ENCODE measurements around the gene CAMKK1.

GRCh38 chr17:3935825-3936355 lies 43.0 kb upstream of the CAMKK1 start:
- TF ChIP-seq, protein P1, sequence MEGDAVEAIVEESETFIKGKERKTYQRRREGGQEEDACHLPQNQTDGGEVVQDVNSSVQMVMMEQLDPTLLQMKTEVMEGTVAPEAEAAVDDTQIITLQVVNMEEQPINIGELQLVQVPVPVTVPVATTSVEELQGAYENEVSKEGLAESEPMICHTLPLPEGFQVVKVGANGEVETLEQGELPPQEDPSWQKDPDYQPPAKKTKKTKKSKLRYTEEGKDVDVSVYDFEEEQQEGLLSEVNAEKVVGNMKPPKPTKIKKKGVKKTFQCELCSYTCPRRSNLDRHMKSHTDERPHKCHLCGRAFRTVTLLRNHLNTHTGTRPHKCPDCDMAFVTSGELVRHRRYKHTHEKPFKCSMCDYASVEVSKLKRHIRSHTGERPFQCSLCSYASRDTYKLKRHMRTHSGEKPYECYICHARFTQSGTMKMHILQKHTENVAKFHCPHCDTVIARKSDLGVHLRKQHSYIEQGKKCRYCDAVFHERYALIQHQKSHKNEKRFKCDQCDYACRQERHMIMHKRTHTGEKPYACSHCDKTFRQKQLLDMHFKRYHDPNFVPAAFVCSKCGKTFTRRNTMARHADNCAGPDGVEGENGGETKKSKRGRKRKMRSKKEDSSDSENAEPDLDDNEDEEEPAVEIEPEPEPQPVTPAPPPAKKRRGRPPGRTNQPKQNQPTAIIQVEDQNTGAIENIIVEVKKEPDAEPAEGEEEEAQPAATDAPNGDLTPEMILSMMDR (IDR thresholded peaks at IDR 0.05; ENCODE audit: insufficient read depth, low read depth, low read length), result no peak
- TF ChIP-seq EZH2 (IDR thresholded peaks at IDR 0.05; ENCODE audit: insufficient read depth, low read length), result no peak

Data from astrocyte (in vitro differentiated cells and primary cell).